ENCODE data around the gene SULT1A2.

- peak; percentile 53 for TF ChIP-seq POLR2A (IDR thresholded peaks at IDR 0.05; ENCODE audit: low read length)
- no peak for TF ChIP-seq GATA1 (IDR thresholded peaks at IDR 0.05; ENCODE audit: low read depth, low read length)
These were observed 26.4 kb upstream of the SULT1A2 start for GRCh38 chr16:28623172-28623711.
